ENCODE results near the gene CEACAM20. TPM values are rescaled to one million over a fixed set of nuclear protein-coding genes. Genes with fewer than 3 reads are reported as not detected.

The CEACAM20 gene
- total and polyA plus RNA-seq, 2 experiments from 2014 or later = not detected

- ATAC-seq (no peak), DNase-seq (ENCODE audit: low spot score) (peak; percentile 46)
- TF ChIP-seq CTCF (conservative IDR thresholded peaks at IDR 0.05; ENCODE audit: low read depth in 2 of 2) = no peak
- no peak for TF ChIP-seq POLR2AphosphoS5 (IDR thresholded peaks at IDR 0.05; ENCODE audit: low read depth)
- TF ChIP-seq CREB1 (CRISPR knock-in tag; IDR thresholded peaks at IDR 0.05; ENCODE audit: low read depth) = no peak
- no peak for TF ChIP-seq ZNF462 (CRISPR knock-in tag; IDR thresholded peaks at IDR 0.05)
- TF ChIP-seq EZH2 (IDR thresholded peaks at IDR 0.05; ENCODE audit: low read depth, unreplicated experiment) = no peak
- TF ChIP-seq ZNF331 (CRISPR knock-in tag; IDR thresholded peaks at IDR 0.05; ENCODE audit: low read depth) = no peak
- TF ChIP-seq REST (IDR thresholded peaks at IDR 0.05; ENCODE audit: unreplicated experiment) = no peak
- TF ChIP-seq NANOG (IDR thresholded peaks at IDR 0.05; ENCODE audit: borderline replicate concordance) = no peak
- TF ChIP-seq JUNB (IDR thresholded peaks at IDR 0.05; ENCODE audit: unreplicated experiment) = no peak
- no peak for TF ChIP-seq ETS1 (IDR thresholded peaks at IDR 0.05)
- TF ChIP-seq STAT1 (IDR thresholded peaks at IDR 0.05; ENCODE audit: unreplicated experiment) = no peak
- TF ChIP-seq ZNF114 (CRISPR knock-in tag; IDR thresholded peaks at IDR 0.05) = no peak
- TF ChIP-seq EZH2phosphoT487 (IDR thresholded peaks at IDR 0.05; ENCODE audit: unreplicated experiment) = no peak
- H3K4me3 Mint-ChIP-seq = no peak overlapping the region
- H4K20me1 ChIP-seq (replicated peaks; ENCODE audit: insufficient read depth) = no peaks in the 10 kb centered on the region
- H3K9me2 ChIP-seq (ENCODE audit: insufficient read depth) = no peaks in the 10 kb centered on the region
- H3K27me3 ChIP-seq (ENCODE audit: insufficient read depth) = no peaks in the 10 kb centered on the region; the same call in 1 of the 2 replicates
- no peaks in the 10 kb centered on the region for H3K4me1 ChIP-seq (ENCODE audit: insufficient read depth)
- no peaks in the 10 kb centered on the region for H3K79me2 ChIP-seq (replicated peaks; ENCODE audit: insufficient read depth)
- H3K36me3 Mint-ChIP-seq (ENCODE audit: low read depth) = peaks cover 98% of the 10 kb centered on the region
- peaks cover 27% of the 10 kb centered on the region for H3F3A ChIP-seq (replicated peaks; ENCODE audit: low read depth)
- no peak overlapping the region for H3K27ac Mint-ChIP-seq
- no peak overlapping the region for H2AFZ ChIP-seq
- H3K27ac ChIP-seq (ENCODE audit: low read depth) = no peak overlapping the region
- no peaks in the 10 kb centered on the region for H3K4me1 Mint-ChIP-seq
- H3K27me3 Mint-ChIP-seq (ENCODE audit: insufficient read depth, low read depth, poor library complexity) = peaks cover 24% of the 10 kb centered on the region
- peaks cover 100% of the 10 kb centered on the region for H3K9me3 Mint-ChIP-seq
- no peak overlapping the region for H3K4me2 ChIP-seq
- H3K36me3 ChIP-seq (ENCODE audit: insufficient read depth) = peaks cover 74% of the 10 kb centered on the region
- H3K4me3 ChIP-seq = peak overlapping the region; percentile 17; the same call in 1 of the 2 replicates
Observed at GRCh38 chr19:44476559-44477408, 52.7 kb downstream of the CEACAM20 start.

All from GM23338 (cell line).